Osteoblast (primary cell): ENCODE measurements around the gene ZBTB18. TPM values are rescaled to one million over a fixed set of nuclear protein-coding genes. Genes with fewer than 3 reads are reported as not detected.

Experiments
- DNase-seq: peaks from one replicate; pipeline ENCODE4 v3.0.0; 2011; ENCODE audit warnings: low spot score, mixed read lengths; ENCODE audit not compliant: insufficient read length; ENCODE audit errors: missing footprints
- H2AFZ ChIP-seq: 2 replicates; pipeline ENCODE4 v1.6.0; 2011; ENCODE audit warnings: mild to moderate bottlenecking, low read length
- H3K27ac ChIP-seq: 2 replicates; pipeline ENCODE4 v1.5.1; 2011; ENCODE audit warnings: mild to moderate bottlenecking, low read depth, low read length, moderate library complexity
- H3K27me3 ChIP-seq: 2 replicates; pipeline ENCODE4 v1.6.0; 2012; ENCODE audit warnings: mild to moderate bottlenecking, control low read depth, inconsistent platforms, low read length, moderate library complexity; ENCODE audit not compliant: insufficient read depth
- H3K36me3 ChIP-seq: 2 replicates; pipeline ENCODE4 v1.5.1; 2011; ENCODE audit warnings: mild to moderate bottlenecking, low read length, control low read depth, moderate library complexity; ENCODE audit not compliant: insufficient read depth
- H3K4me1 ChIP-seq: 2 replicates; pipeline ENCODE4 v1.5.1; 2011; ENCODE audit warnings: mild to moderate bottlenecking, low read length, control low read depth, moderate library complexity; ENCODE audit not compliant: insufficient read depth
- H3K4me2 ChIP-seq: 2 replicates; pipeline ENCODE4 v1.6.0; 2011; ENCODE audit warnings: mild to moderate bottlenecking, low read length; ENCODE audit not compliant: insufficient read depth
- H3K4me3 ChIP-seq: fragments of 200-600 bp; sonication (generic); 3 replicates; pipeline ENCODE4 v1.5.1; 2012; ENCODE audit warnings: mild to moderate bottlenecking, low read length, inconsistent platforms; ENCODE audit not compliant: insufficient read depth
- H3K79me2 ChIP-seq: 2 replicates; pipeline ENCODE4 v1.6.0; 2012; ENCODE audit warnings: mild to moderate bottlenecking, low read length, control low read depth, inconsistent platforms; ENCODE audit not compliant: insufficient read depth
- H3K9me3 ChIP-seq: 2 replicates; pipeline ENCODE4 v1.5.1; 2011; ENCODE audit warnings: low read depth, low read length, control low read depth
- H4K20me1 ChIP-seq: 2 replicates; pipeline ENCODE4 v1.6.0; 2012; ENCODE audit warnings: mild to moderate bottlenecking, low read length, control low read depth; ENCODE audit not compliant: insufficient read depth
- CTCF ChIP-seq: IDR thresholded peaks from 2 replicates; pipeline ENCODE4 v1.5.1; 2011; ENCODE audit warnings: mild to moderate bottlenecking, low read depth, low read length, moderate library complexity; ENCODE audit errors: extremely low read depth
- total RNA-seq: library from RNA; depleted of rRNA; stranded (reverse); fragments of >200 nt; gene quantifications from 2 replicates; pipeline ENCODE4 v1.2.3, GENCODE V29; 2012

ZBTB18 gene
- total RNA-seq, 1 donor = 10.5 TPM

GRCh38 chr1:244027491-244028145, 23.5 kb upstream of the ZBTB18 start:
- Histone ChIP-seq H3K79me2 (no peaks in the 10 kb centered on the region), H3K4me3 (no peak overlapping the region), H4K20me1 (no peaks in the 10 kb centered on the region), H3K4me1 (no peaks in the 10 kb centered on the region), H3K36me3 (no peaks in the 10 kb centered on the region), H3K27me3 (peaks cover 25% of the 10 kb centered on the region), H3K9me3 (peaks cover 4% of the 10 kb centered on the region), H2AFZ (no peak overlapping the region), H3K27ac (no peak overlapping the region), H3K4me2 (no peak overlapping the region)
- TF ChIP-seq CTCF = no peak
- no peak for DNase-seq

GRCh38 chr1:244028701-244029100, 22.4 kb upstream of the ZBTB18 start:
- Histone ChIP-seq H3K4me2 (no peak overlapping the region), H2AFZ (no peak overlapping the region), H3K4me1 (no peaks in the 10 kb centered on the region), H3K27ac (no peak overlapping the region), H3K79me2 (no peaks in the 10 kb centered on the region), H4K20me1 (no peaks in the 10 kb centered on the region), H3K27me3 (peaks cover 18% of the 10 kb centered on the region), H3K9me3 (peaks cover 4% of the 10 kb centered on the region), H3K36me3 (no peaks in the 10 kb centered on the region), H3K4me3 (no peak overlapping the region)
- no peak for DNase-seq
- no peak for TF ChIP-seq CTCF

- H3K9me3 ChIP-seq = peaks cover 4% of the 10 kb centered on the region
- no peaks in the 10 kb centered on the region for H3K79me2 ChIP-seq
- H2AFZ ChIP-seq = no peak overlapping the region
- no peak overlapping the region for H3K4me2 ChIP-seq
- no peak overlapping the region for H3K4me3 ChIP-seq
- H3K36me3 ChIP-seq = no peaks in the 10 kb centered on the region
- no peaks in the 10 kb centered on the region for H3K4me1 ChIP-seq
- peaks cover 15% of the 10 kb centered on the region for H3K27me3 ChIP-seq
- TF ChIP-seq CTCF = no peak
- no peaks in the 10 kb centered on the region for H4K20me1 ChIP-seq
- no peak for DNase-seq
- no peak overlapping the region for H3K27ac ChIP-seq
These were observed 22.0 kb upstream of the ZBTB18 start for GRCh38 chr1:244029124-244029523.

- Histone ChIP-seq H2AFZ (no peak overlapping the region), H3K27me3 (peaks cover 10% of the 10 kb centered on the region), H3K9me3 (peaks cover 4% of the 10 kb centered on the region), H3K4me1 (no peaks in the 10 kb centered on the region), H3K4me3 (no peak overlapping the region), H3K4me2 (no peak overlapping the region), H3K36me3 (no peaks in the 10 kb centered on the region), H3K79me2 (no peaks in the 10 kb centered on the region), H3K27ac (no peak overlapping the region), H4K20me1 (no peaks in the 10 kb centered on the region)
- DNase-seq = no peak
- TF ChIP-seq CTCF = no peak
These were observed 20.5 kb upstream of the ZBTB18 start for GRCh38 chr1:244030481-244031040.
